Astrocyte of the hippocampus (primary cell): Measurements from ENCODE around the gene NEMF.
"Not testable (repeated sequence)": the region's sequence is repeated elsewhere in the genome, so short reads cannot be mapped to it uniquely, and the experiment has no call there.

Experiments
- DNase-seq: peaks from one replicate; pipeline ENCODE4 v3.0.0; 2011; ENCODE audit warnings: low read depth, low spot score

NEMF gene, protein sequence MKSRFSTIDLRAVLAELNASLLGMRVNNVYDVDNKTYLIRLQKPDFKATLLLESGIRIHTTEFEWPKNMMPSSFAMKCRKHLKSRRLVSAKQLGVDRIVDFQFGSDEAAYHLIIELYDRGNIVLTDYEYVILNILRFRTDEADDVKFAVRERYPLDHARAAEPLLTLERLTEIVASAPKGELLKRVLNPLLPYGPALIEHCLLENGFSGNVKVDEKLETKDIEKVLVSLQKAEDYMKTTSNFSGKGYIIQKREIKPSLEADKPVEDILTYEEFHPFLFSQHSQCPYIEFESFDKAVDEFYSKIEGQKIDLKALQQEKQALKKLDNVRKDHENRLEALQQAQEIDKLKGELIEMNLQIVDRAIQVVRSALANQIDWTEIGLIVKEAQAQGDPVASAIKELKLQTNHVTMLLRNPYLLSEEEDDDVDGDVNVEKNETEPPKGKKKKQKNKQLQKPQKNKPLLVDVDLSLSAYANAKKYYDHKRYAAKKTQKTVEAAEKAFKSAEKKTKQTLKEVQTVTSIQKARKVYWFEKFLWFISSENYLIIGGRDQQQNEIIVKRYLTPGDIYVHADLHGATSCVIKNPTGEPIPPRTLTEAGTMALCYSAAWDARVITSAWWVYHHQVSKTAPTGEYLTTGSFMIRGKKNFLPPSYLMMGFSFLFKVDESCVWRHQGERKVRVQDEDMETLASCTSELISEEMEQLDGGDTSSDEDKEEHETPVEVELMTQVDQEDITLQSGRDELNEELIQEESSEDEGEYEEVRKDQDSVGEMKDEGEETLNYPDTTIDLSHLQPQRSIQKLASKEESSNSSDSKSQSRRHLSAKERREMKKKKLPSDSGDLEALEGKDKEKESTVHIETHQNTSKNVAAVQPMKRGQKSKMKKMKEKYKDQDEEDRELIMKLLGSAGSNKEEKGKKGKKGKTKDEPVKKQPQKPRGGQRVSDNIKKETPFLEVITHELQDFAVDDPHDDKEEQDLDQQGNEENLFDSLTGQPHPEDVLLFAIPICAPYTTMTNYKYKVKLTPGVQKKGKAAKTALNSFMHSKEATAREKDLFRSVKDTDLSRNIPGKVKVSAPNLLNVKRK

DNA sequence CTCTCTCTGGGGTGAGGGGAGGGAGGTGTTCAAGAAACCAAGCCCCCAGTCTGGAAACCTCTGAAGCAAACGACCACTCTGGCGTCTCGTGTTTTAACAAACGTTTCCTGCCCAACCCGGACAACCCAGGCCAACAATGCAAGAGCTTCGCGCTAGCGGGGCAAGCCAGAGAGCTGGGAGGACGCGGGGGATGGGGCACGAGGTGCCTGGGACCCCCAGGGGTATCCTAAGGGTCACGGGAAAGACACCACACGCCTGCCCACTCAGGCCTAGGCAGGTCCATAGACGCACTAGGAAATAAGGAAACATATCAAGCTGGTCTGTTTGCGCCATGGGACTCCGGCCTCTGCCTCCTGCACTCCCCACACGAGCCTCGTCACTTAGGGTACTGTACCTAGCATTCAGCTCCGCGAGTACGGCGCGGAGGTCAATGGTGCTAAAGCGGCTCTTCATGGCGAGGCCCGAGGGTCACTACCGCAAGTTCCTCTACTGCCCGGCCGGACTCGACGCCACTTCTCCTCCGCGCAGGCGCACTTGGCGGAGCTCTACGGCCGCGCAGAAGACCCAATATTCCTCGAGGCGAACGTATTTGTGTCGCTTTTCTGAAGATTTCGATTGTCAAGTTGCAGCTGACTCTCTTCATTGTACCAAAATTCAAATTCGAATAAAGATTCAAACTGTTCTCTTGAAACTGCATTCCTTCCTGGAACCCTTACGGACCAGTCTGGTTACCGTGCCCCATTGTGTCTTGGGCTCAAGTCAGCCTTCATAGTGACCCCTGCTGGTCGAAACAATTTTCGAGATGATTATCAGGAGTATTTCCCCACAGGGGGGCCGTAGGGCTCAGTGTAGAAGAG, at the start of gene NEMF:
Gene NEMF, minus strand, starts transcription at position 488 of the 857 bp plus-strand sequence. Its CDS starts 35 bp downstream, at position 453.
- peak; percentile 94 for DNase-seq

DNA sequence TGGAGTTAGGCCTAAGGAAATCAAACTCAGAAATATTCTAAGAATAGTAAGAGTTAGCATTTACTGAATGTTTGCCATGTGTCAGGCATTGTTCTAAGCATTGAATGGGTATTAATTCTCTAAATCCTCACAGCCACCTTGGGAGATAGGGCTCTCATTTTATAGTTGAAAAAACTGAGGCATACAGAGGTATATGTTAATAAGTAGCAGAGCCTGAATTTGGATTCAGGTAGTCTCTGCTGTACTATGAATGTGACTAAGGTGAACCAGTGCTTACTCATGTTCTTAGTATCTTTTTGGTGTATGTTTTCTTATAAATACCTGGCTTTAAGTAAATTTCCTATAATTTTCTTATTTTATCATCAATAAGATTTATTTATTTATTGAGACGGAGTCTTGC, 48.4 kb upstream of the NEMF start:
- no peak for DNase-seq

DNA sequence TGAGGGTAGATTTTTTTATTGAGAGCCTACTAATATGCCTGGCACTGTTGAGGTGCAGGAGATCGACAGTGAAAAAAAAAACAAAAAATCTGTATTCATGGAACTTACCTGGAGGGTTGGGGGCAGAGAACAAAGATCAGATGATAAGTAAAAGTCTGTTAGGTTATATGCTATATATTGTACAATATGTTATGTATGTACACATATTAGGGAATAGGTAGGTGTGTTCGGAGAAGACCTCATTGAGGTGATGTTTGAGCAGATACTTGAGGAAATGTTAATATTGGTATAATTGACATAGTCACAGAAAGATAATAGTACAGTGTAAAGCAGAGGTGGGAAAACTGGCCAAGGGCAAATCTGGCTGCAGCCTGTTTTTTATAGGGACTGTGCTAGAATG, 45.9 kb upstream of the NEMF start:
- DNase-seq: no peak

DNA sequence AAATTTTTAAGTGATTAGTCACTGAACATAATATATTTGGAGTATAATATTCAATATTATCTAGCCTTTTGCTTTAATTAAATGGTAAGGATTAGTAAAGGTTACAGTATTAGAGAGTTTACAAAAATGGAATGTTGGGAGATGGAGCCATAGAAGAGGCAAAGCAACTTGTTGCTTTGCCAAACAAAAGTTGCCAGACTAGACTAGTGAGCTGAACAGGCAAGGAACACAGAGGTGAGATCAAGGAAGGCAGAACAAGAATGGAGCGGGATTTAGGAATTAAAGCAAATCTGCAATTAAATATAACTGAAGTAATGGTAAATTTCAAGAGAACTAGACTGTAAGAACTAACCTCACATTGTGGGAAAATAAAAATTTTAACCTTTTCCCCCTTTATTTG, 45.4 kb upstream of the NEMF start:
- no peak for DNase-seq

DNA sequence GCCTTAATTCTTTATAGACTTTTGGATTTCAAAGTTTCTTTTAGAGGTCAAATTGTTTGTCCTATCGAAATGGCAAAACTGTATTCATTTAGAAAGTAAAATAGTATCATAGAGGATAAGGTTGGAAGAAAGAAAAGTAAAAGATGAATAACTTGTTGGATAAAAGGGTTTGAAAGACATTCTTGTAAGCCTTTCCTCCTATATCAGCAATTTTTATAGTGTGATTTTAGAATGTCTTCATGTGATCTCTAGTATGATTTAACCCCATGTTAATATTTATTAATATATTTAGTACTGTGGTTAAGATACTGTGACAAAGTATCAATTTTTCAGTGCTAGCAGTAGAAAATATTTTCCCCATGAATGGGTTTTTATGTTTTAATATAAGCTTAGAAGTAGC, 44.8 kb upstream of the NEMF start:
- DNase-seq: no peak

DNA sequence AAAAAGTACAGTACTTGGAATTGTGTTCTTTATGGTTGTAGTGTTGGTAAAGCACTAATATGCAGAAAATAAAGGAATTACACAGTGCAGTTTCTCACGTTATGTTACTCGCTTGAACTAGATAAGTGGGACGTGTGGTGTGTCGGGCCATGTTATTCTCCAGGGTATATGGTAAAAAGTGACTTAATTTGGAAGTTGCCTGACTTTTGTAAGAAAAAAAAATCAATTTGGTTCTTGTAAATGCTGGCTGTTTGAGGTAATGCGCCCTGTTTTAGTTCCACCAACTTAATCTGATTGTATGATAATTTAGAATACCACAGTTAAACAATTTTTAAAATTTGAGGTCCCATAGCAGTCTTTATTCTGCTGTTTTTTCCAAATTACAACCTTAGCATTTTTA, 44.4 kb upstream of the NEMF start:
- DNase-seq: no peak

DNA sequence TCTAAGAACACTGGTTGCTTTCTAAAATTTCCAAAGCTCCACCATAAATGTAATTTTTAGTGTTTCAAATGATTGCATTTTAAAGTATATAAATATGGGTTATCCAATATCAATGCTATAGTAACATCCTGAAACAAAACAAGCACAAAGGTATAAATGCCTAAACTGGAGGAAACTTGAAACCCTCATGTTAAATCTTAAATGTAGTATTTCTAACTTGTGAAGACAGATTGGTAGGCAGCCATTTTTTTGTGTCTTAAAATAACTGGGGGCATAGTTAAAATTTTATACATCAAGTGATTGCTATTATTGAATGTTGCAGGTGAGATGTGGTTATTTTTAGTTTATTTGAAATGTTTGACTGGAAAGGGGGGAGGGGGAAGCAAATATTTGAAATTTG, 43.7 kb upstream of the NEMF start:
- DNase-seq: not testable (repeated sequence)

DNA sequence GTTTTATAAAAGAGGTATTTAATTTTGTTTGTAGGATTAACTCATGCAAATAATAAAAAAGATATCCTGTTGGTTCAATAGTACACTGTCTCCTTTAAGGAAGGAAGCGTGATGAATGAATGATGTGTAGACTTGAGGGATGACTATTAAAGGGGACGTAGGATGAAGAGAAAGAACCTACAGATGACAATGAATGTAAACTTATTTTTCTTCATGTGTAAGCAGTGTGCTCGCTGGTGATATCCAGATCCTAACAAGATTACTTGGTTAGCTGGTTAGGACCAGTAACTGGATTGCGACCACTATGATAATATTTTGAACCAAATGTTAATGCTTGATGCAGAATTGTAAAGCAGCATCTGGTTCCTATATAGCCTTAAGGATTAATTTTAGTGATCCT, 42.9 kb upstream of the NEMF start:
- DNase-seq: no peak

DNA sequence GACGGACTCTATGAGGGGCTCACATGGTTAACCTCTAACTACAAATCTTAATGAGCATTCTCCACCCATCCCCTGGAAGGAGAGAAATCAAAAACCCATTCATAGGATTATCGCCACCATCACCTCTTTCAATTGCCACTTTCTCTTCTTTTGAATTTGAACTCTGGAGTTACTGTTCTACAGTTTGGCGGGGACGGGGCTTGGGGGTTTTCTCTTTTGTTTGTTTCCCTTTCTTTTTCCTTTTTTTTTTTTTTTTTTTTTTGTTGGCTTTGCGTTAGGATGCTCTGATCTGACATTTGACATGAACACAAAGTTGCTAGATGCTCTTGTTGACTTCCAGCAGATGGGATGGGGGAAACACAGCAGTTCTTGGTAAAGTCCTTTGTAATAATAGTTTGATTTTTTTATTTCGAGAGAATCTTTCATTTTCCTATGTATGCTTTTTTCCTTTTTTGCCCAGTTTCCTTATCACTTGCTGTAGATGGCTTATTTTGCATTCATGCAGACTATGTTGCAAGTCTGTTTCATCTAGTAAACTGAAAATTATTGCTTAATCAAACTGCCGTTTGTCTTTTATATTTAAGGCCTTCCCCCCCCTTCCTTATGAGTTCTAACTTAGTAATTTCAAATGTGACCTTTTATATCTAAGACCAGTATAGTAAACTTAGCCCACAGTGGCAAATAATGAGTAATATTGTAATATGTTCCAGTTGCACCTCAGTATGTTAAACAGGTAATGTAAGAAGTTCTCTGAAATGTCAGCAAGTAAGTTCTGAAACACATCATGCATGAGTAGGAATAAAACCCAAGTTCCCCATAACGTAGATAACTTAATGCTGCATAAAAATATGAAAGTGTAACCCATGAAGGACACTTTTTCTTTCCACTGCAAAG, 41.9 kb upstream of the NEMF start:
- DNase-seq: not testable (repeated sequence)

DNA sequence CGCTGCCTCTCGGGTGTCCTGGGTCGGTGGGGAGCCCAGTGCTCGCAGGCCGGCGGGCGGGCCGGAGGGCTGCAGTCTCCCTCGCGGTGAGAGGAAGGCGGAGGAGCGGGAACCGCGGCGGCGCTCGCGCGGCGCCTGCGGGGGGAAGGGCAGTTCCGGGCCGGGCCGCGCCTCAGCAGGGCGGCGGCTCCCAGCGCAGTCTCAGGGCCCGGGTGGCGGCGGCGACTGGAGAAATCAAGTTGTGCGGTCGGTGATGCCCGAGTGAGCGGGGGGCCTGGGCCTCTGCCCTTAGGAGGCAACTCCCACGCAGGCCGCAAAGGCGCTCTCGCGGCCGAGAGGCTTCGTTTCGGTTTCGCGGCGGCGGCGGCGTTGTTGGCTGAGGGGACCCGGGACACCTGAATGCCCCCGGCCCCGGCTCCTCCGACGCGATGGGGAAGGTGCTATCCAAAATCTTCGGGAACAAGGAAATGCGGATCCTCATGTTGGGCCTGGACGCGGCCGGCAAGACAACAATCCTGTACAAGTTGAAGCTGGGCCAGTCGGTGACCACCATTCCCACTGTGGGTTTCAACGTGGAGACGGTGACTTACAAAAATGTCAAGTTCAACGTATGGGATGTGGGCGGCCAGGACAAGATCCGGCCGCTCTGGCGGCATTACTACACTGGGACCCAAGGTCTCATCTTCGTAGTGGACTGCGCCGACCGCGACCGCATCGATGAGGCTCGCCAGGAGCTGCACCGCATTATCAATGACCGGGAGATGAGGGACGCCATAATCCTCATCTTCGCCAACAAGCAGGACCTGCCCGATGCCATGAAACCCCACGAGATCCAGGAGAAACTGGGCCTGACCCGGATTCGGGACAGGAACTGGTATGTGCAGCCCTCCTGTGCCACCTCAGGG, 41.0 kb upstream of the NEMF start:
- DNase-seq: peak; percentile 74

DNA sequence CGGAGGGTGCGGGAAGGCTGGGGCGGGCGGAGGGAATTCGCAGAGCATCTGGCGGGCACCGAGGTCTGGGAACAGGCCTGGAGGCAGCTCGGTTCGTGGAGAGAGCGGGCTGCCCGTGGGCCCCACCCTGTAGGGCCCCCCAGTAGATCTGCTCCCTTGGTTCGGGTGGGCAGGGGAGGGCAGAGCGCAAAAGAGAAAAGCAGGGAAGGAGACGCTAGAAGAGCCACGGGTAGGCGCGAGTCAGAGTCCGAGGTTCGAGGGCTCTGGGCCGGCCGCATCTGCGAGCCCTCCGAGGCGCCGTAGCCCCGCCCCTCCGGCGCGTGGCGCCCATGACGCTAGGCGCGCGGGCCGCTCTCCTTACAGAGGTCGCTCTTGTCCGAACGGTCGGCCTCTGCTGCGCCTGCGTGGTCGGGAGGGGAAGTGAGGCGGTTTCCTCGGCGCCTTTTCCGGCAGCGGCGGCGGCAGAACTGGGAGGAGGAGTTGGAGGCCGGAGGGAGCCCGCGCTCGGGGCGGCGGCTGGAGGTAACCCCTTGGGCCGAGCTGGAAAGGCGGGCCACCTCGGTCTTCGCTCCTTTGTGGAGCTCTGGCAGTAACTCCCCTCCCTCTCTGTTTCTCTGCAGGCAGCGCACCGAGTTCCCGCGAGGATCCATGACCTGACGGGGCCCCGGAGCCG, 40.2 kb upstream of the NEMF start, which contains the start of gene ARF6:
Gene ARF6, plus strand, starts transcription at position 447 of the 673 bp plus-strand sequence. CDS start 655 bp downstream, outside the sequence.
- DNase-seq: peak; percentile 99

DNA sequence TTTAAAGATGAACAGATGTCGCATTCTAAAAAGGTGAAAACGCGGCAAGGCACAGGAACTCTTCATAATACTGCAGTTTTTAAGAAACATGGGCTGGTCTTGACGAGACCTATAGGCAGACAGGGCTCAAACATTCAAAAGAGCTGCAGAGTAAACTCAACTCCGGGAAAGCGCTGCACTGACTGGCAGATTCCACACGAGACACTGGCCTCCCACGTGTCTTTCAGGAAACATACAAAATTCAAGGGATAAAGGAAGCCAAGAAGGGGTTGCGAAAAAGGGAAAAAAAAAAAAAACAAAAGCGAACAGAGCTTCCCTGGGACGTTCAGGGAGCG, 39.7 kb upstream of the NEMF start:
- peak; percentile 81 for DNase-seq

DNA sequence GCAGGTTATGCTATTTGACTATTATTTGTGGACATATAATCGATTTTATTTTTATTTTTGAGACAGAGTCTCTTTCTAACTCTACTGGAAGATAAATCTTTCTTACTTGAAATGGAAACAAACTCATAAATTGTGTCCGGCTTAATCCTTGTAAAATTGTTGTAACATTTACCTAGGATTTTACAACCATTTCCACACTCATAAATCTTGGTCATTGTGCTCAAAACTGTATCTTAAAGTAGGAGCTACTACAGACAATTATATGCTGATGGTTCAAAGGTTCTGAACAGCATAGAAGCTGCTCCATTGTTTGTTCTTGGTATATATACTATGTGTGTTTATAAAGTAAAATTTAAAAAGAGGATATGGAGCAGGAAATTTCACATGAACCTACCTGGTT, 35.7 kb upstream of the NEMF start:
- DNase-seq: no peak

DNA sequence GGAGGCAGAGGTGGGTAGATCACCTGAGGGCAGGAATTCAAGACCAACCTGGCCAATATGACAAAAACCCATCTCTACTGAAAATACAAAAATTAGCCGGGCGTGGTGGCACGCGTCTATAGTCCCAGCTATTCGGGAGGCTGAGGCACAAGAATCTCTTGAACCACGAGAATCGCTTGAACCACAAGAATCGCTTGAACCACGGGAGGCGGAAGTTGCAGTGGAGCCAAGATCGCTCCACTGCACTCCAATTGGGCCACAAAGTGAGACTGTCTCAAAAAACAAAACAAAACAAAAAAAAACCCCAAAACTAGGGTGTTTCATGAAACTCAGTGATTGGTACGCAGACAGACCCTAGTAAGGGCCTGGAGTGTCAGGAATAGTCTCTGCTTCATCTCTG, 33.9 kb upstream of the NEMF start:
- no peak for DNase-seq

DNA sequence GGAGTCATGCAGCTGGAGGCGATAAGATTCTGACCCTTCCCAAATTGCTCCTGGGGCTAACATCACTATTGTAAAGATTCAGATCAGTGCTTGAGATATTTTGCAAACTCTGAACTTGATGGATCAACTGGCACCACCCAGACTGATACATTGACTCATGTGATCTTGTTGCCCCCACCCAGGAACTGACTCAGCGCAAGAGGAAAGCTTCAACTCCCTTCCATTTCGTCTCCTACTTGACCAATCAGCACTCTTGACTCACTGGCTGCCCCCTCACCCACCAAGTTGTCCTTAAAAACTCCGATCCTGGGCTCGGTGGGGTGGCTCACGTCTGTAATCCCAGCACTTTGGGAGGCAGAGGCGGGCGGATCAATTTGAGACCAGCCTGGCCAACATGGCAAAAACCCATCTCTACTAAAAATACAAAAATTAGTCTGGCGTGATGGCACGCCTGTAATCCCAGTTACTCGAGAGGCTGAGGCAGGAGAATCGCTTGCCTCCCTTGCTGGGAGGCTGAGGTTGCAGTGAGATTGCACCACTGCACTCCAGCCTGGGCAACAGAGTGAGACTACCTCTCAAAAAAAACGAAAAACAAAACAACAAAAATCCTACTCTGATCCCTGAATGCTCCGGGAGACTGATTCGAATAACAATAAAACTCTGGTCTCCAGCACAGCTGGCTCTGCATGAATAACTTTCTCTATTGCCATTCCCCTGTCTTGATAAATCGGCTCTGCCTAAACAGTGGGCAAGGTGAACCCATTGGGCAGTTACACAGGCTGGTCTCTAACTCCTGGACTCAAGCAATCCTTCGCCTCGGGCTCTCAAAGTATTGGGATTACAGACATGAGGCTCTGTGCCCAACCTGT, 30.5 kb upstream of the NEMF start:
- no peak for DNase-seq

DNA sequence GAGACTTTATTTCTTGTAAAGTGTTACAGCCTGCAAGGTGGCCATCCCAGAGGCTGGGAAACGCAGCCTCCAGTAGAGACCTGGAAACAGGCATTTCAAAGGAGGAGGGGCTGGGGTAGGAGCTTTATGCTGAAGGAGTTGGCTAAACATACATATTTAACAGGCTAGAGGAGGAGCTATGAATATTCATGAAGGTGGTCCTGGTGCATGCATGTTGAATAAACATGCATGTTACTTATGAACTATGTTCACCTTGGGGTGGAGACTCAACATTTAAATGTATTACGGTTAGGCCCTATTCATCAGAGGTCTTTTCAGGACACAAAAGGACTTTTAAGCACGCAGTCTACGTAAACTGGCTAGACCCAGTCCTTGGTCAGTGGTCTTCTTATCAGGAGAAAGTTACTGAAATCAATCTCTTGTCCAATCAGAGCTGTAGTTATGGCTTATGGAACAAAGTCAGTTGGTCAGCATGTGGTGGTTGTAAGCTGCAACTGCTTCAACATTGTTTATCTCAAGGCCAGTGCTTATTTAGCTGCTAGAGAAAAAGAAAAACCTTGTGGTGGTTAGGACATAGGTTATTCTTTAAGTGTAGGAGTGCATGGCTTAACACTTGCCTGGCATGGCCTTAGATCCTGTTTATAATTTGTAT, 28.9 kb upstream of the NEMF start:
- no peak for DNase-seq
